HG02885 (cell line): ENCODE measurements around the gene DPH2.

ENCODE experiments used
- ATAC-seq: cut with Tn5 transposase; IDR thresholded peaks from one replicate; pipeline ENCODE4 v1.9.1; 2021; ENCODE audit warnings: mild to moderate bottlenecking; ENCODE audit not compliant: unreplicated experiment, poor library complexity

DPH2 gene

GRCh38 chr1:43962324-43962723 is 7.5 kb upstream of the DPH2 start:
- no peak for ATAC-seq

GRCh38 chr1:43963006-43963405 is 6.8 kb upstream of the DPH2 start:
- no peak for ATAC-seq

- ATAC-seq, result no peak
These were observed 5.9 kb upstream of the DPH2 start for GRCh38 chr1:43963890-43964289.

GRCh38 chr1:43965316-43965715 is 4.5 kb upstream of the DPH2 start:
- no peak for ATAC-seq

- no peak for ATAC-seq
These were observed 1.4 kb upstream of the DPH2 start for GRCh38 chr1:43968348-43968948.

GRCh38 chr1:43969416-43969745 is 429 bp upstream of the DPH2 start:
- no peak for ATAC-seq

GRCh38 chr1:43970502-43970901 is 692 bp downstream of the DPH2 start:
- no peak for ATAC-seq

GRCh38 chr1:43970911-43971310 is 1.1 kb downstream of the DPH2 start:
- ATAC-seq, result no peak

- ATAC-seq, result no peak
These were observed 1.6 kb downstream of the DPH2 start for GRCh38 chr1:43971336-43971980.

- ATAC-seq, result no peak
These were observed 4.2 kb downstream of the DPH2 start for GRCh38 chr1:43973981-43974442.

GRCh38 chr1:43974443-43975248 is 4.8 kb downstream of the DPH2 start, which contains the start of gene ATP6V0B:
Gene ATP6V0B, plus strand, starts transcription at chr1:43974960. Its CDS starts 81 bp downstream, at chr1:43975041.
- peak; percentile 69 for ATAC-seq

GRCh38 chr1:43975249-43975961 is 5.6 kb downstream of the DPH2 start:
- peak; percentile 4 for ATAC-seq

- ATAC-seq, result no peak
These were observed 6.2 kb downstream of the DPH2 start for GRCh38 chr1:43976045-43976444.

GRCh38 chr1:43976890-43977289 is 7.1 kb downstream of the DPH2 start:
- no peak for ATAC-seq

GRCh38 chr1:43977376-43978263 is 7.8 kb downstream of the DPH2 start:
- ATAC-seq, result no peak

GRCh38 chr1:43978264-43978550 is 8.4 kb downstream of the DPH2 start:
- no peak for ATAC-seq

- peak; percentile 31 for ATAC-seq
These were observed 8.9 kb downstream of the DPH2 start, which contains the start of gene B4GALT2 for GRCh38 chr1:43978551-43979260. Gene B4GALT2, plus strand, starts transcription at chr1:43979210. Its CDS starts 1,951 bp downstream, at chr1:43981161.

- no peak for ATAC-seq
These were observed 9.4 kb downstream of the DPH2 start for GRCh38 chr1:43979261-43979527.

- no peak for ATAC-seq
These were observed 9.9 kb downstream of the DPH2 start for GRCh38 chr1:43979528-43980254.
